Measurements from ENCODE around the gene TRMT11. TPM values are rescaled to one million over a fixed set of nuclear protein-coding genes. Genes with fewer than 3 reads are reported as not detected.

The TRMT11 gene
- total and polyA plus RNA-seq, 9 of the 15 experiments (the other 6 are each of a cell fraction or from before 2014, with no cell fraction given) = 38.8 to 88.0 (median 59.8) TPM

DNA sequence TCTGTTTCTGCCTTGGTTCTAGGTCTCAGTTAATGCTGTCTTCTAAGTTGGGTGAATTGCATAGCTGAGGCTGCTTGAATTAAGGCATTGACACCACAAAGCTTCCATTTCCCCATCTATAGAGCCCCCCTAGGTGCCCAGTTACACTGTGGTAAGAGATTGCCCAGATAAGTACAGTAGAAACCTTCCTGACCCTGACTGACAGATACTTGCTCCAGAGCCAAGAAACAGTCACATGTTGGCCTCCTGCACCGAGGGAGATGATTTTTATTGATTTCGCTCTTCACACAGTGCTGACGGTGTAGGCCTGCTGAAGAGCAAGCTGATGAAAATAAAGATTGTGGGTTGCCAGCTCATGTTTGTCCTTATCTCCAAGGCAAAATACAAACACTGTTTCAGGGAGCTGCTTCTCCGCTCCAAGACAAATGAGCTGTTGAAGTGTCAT, 67.9 kb downstream of the TRMT11 start (continued):
- TF ChIP-seq, protein P1, sequence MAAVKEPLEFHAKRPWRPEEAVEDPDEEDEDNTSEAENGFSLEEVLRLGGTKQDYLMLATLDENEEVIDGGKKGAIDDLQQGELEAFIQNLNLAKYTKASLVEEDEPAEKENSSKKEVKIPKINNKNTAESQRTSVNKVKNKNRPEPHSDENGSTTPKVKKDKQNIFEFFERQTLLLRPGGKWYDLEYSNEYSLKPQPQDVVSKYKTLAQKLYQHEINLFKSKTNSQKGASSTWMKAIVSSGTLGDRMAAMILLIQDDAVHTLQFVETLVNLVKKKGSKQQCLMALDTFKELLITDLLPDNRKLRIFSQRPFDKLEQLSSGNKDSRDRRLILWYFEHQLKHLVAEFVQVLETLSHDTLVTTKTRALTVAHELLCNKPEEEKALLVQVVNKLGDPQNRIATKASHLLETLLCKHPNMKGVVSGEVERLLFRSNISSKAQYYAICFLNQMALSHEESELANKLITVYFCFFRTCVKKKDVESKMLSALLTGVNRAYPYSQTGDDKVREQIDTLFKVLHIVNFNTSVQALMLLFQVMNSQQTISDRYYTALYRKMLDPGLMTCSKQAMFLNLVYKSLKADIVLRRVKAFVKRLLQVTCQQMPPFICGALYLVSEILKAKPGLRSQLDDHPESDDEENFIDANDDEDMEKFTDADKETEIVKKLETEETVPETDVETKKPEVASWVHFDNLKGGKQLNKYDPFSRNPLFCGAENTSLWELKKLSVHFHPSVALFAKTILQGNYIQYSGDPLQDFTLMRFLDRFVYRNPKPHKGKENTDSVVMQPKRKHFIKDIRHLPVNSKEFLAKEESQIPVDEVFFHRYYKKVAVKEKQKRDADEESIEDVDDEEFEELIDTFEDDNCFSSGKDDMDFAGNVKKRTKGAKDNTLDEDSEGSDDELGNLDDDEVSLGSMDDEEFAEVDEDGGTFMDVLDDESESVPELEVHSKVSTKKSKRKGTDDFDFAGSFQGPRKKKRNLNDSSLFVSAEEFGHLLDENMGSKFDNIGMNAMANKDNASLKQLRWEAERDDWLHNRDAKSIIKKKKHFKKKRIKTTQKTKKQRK (IDR thresholded peaks at IDR 0.05; ENCODE audit: borderline replicate concordance, low read depth, low read length) = no peak
- TF ChIP-seq HOXB6 (CRISPR knock-in tag; IDR thresholded peaks at IDR 0.05; ENCODE audit: borderline replicate concordance) (no peak), SRSF7 (optimal IDR thresholded peaks at IDR 0.05; ENCODE audit: low read depth, low read length) (no peak), FUS (optimal IDR thresholded peaks at IDR 0.05; ENCODE audit: low read depth, low read length) (no peak), SAFB (IDR thresholded peaks at IDR 0.05; ENCODE audit: borderline replicate concordance, low read depth, low read length) (no peak), SNIP1 (IDR thresholded peaks at IDR 0.05; ENCODE audit: low read depth) (no peak)
- TF ChIP-seq, protein P2, sequence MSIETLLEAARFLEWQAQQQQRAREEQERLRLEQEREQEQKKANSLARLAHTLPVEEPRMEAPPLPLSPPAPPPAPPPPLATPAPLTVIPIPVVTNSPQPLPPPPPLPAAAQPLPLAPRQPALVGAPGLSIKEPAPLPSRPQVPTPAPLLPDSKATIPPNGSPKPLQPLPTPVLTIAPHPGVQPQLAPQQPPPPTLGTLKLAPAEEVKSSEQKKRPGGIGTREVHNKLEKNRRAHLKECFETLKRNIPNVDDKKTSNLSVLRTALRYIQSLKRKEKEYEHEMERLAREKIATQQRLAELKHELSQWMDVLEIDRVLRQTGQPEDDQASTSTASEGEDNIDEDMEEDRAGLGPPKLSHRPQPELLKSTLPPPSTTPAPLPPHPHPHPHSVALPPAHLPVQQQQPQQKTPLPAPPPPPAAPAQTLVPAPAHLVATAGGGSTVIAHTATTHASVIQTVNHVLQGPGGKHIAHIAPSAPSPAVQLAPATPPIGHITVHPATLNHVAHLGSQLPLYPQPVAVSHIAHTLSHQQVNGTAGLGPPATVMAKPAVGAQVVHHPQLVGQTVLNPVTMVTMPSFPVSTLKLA (conservative IDR thresholded peaks at IDR 0.05) = peak in 1 of 2 experiments; percentile 56; a peak in 2 of 4 replicates
- TF ChIP-seq, protein P3, sequence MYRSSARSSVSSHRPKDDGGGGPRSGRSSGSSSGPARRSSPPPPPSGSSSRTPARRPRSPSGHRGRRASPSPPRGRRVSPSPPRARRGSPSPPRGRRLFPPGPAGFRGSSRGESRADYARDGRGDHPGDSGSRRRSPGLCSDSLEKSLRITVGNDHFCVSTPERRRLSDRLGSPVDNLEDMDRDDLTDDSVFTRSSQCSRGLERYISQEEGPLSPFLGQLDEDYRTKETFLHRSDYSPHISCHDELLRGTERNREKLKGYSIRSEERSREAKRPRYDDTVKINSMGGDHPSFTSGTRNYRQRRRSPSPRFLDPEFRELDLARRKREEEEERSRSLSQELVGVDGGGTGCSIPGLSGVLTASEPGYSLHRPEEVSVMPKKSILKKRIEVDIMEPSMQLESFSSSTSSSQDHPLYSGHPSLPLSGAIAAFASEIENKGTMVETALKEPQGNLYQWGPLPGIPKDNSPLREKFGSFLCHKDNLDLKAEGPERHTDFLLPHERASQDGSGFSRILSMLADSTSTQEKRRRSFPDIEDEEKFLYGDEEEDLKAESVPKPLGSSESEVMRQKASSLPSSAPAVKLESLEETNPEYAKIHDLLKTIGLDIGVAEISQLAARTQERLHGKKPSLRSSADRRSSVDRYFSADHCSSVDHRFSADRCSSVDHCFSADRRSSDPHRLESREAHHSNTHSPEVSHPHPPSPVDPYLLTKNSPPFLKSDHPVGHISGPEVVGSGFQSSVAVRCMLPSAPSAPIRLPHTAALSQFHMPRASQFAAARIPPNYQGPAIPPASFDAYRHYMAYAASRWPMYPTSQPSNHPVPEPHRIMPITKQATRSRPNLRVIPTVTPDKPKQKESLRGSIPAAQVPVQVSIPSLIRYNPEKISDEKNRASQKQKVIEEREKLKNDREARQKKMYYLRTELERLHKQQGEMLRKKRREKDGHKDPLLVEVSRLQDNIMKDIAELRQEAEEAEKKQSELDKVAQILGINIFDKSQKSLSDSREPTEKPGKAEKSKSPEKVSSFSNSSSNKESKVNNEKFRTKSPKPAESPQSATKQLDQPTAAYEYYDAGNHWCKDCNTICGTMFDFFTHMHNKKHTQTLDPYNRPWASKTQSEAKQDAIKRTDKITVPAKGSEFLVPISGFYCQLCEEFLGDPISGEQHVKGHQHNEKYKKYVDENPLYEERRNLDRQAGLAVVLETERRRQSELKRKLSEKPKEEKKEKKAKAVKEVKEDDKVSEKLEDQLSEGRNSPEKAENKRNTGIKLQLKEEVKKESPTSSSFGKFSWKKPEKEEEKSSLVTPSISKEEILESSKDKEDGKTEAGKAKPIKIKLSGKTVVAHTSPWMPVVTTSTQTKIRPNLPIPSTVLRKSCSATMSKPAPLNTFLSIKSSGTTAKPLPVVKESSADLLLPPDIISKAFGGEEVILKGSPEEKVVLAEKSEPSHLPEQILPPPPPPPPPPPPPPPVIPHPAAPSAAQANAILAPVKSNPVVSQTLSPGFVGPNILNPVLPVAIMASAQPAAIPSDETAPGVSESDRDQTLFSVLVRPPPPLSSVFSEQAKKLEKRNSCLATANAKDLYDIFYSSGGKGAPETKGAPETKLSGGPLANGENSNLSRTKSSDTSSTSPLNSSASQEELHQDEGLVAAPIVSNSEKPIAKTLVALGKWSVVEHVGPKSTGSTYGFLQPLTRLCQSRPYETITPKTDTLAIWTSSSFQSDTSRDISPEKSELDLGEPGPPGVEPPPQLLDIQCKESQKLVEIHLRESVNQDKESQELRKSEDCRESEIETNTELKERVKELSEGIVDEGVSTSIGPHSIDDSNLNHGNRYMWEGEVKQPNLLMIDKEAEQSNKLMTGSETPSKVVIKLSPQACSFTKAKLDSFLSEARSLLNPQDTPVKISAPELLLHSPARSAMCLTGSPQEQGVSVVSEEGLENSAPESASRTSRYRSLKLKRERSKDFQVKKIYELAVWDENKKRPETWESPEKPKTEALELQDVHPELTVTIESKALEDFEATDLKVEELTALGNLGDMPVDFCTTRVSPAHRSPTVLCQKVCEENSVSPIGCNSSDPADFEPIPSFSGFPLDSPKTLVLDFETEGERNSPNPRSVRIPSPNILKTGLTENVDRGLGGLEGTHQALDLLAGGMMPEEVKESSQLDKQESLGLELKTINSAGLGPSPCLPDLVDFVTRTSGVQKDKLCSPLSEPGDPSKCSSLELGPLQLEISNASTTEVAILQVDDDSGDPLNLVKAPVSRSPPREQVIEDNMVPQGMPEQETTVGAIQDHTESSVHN (IDR thresholded peaks at IDR 0.05; ENCODE audit: borderline replicate concordance in 1 of 2, low read depth in 1 of 2) = no peak
- TF ChIP-seq, protein P4, sequence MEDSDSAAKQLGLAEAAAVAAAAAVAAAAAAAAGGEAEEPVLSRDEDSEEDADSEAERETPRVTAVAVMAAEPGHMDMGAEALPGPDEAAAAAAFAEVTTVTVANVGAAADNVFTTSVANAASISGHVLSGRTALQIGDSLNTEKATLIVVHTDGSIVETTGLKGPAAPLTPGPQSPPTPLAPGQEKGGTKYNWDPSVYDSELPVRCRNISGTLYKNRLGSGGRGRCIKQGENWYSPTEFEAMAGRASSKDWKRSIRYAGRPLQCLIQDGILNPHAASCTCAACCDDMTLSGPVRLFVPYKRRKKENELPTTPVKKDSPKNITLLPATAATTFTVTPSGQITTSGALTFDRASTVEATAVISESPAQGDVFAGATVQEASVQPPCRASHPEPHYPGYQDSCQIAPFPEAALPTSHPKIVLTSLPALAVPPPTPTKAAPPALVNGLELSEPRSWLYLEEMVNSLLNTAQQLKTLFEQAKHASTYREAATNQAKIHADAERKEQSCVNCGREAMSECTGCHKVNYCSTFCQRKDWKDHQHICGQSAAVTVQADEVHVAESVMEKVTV (CRISPR knock-in tag; IDR thresholded peaks at IDR 0.05) = no peak

All from K562 (cell line).